HEK293 (cell line): ENCODE data around the gene ZNF684.
A peak's percentile ranks its signal among the peaks of the same experiment; 100 is the strongest.

Experiments
- AEBP2 ChIP-seq: fragments of 450-650 bp; formaldehyde crosslinking; IDR thresholded peaks from 2 replicates; pipeline ENCODE4 v1.5.1; 2016; ENCODE audit warnings: missing biosample characterization, missing genetic modification characterization, borderline replicate concordance
- KLF9 ChIP-seq: fragments of 450-650 bp; formaldehyde crosslinking; IDR thresholded peaks from 2 replicates; pipeline ENCODE4 v1.5.1; 2016; ENCODE audit warnings: missing biosample characterization, missing genetic modification characterization, low read depth
- PRDM4 ChIP-seq: fragments of 450-650 bp; formaldehyde crosslinking; IDR thresholded peaks from 2 replicates; pipeline ENCODE4 v1.5.1; 2017; ENCODE audit warnings: missing biosample characterization, missing genetic modification characterization
- PRDM6 ChIP-seq: fragments of 450-650 bp; formaldehyde crosslinking; IDR thresholded peaks from 2 replicates; pipeline ENCODE4 v1.5.1; 2017; ENCODE audit warnings: missing biosample characterization, missing genetic modification characterization
- SP2 ChIP-seq: fragments of 450-650 bp; formaldehyde crosslinking; IDR thresholded peaks from 2 replicates; pipeline ENCODE4 v1.5.1; 2016; ENCODE audit warnings: missing biosample characterization, missing genetic modification characterization
- ZBTB48 ChIP-seq: fragments of 450-650 bp; formaldehyde crosslinking; IDR thresholded peaks from 2 replicates; pipeline ENCODE4 v1.5.1; 2016; ENCODE audit warnings: missing biosample characterization, missing genetic modification characterization
- ZBTB7A ChIP-seq: fragments of 450-650 bp; formaldehyde crosslinking; IDR thresholded peaks from 2 replicates; pipeline ENCODE4 v1.5.1; 2016; ENCODE audit warnings: low read depth, missing biosample characterization, missing genetic modification characterization
- ZFP3 ChIP-seq: fragments of 450-650 bp; formaldehyde crosslinking; IDR thresholded peaks from 2 replicates; pipeline ENCODE4 v1.5.1; 2016; ENCODE audit warnings: low read depth, missing biosample characterization, missing genetic modification characterization
- ZFP37 ChIP-seq: fragments of 450-650 bp; formaldehyde crosslinking; IDR thresholded peaks from 2 replicates; pipeline ENCODE4 v1.5.1; 2016; ENCODE audit warnings: missing biosample characterization, missing genetic modification characterization
- ZFP41 ChIP-seq: fragments of 450-650 bp; formaldehyde crosslinking; IDR thresholded peaks from 2 replicates; pipeline ENCODE4 v1.5.1; 2016; ENCODE audit warnings: missing biosample characterization, missing genetic modification characterization, borderline replicate concordance
- ZNF133 ChIP-seq: fragments of 450-650 bp; formaldehyde crosslinking; IDR thresholded peaks from 2 replicates; pipeline ENCODE4 v1.5.1; 2016; ENCODE audit warnings: missing biosample characterization, missing genetic modification characterization
- ZNF140 ChIP-seq: fragments of 450-650 bp; formaldehyde crosslinking; IDR thresholded peaks from 2 replicates; pipeline ENCODE4 v1.5.1; 2016; ENCODE audit warnings: missing biosample characterization, missing genetic modification characterization
- ZNF2 ChIP-seq: fragments of 450-650 bp; formaldehyde crosslinking; IDR thresholded peaks from 2 replicates; pipeline ENCODE4 v1.5.1; 2016; ENCODE audit warnings: missing biosample characterization, missing genetic modification characterization
- ZNF214 ChIP-seq: fragments of 450-650 bp; formaldehyde crosslinking; IDR thresholded peaks from 2 replicates; pipeline ENCODE4 v1.5.1; 2017; ENCODE audit warnings: missing biosample characterization, mild to moderate bottlenecking, missing genetic modification characterization, borderline replicate concordance
- ZNF23 ChIP-seq: fragments of 450-650 bp; formaldehyde crosslinking; IDR thresholded peaks from 2 replicates; pipeline ENCODE4 v1.5.1; 2016; ENCODE audit warnings: missing biosample characterization, missing genetic modification characterization, borderline replicate concordance
- ZNF239 ChIP-seq: fragments of 450-650 bp; formaldehyde crosslinking; IDR thresholded peaks from 2 replicates; pipeline ENCODE4 v1.5.1; 2016; ENCODE audit warnings: missing biosample characterization, missing genetic modification characterization
- ZNF280D ChIP-seq: fragments of 450-650 bp; formaldehyde crosslinking; IDR thresholded peaks from 2 replicates; pipeline ENCODE4 v1.5.1; 2016; ENCODE audit warnings: missing biosample characterization, missing genetic modification characterization
- ZNF292 ChIP-seq: fragments of 450-650 bp; formaldehyde crosslinking; IDR thresholded peaks from 2 replicates; pipeline ENCODE4 v1.5.1; 2016; ENCODE audit warnings: low read depth, missing biosample characterization, missing genetic modification characterization, borderline replicate concordance
- ZNF324 ChIP-seq: fragments of 450-650 bp; formaldehyde crosslinking; IDR thresholded peaks from 2 replicates; pipeline ENCODE4 v1.5.1; 2016; ENCODE audit warnings: missing biosample characterization, missing genetic modification characterization
- ZNF362 ChIP-seq: fragments of 450-650 bp; formaldehyde crosslinking; IDR thresholded peaks from 2 replicates; pipeline ENCODE4 v1.5.1; 2016; ENCODE audit warnings: missing biosample characterization, missing genetic modification characterization
- ZNF391 ChIP-seq: fragments of 450-650 bp; formaldehyde crosslinking; IDR thresholded peaks from 2 replicates; pipeline ENCODE4 v1.5.1; 2016; ENCODE audit warnings: low read depth, missing biosample characterization, missing genetic modification characterization, borderline replicate concordance
- ZNF48 ChIP-seq: fragments of 450-650 bp; formaldehyde crosslinking; IDR thresholded peaks from 2 replicates; pipeline ENCODE4 v1.5.1; 2016; ENCODE audit warnings: missing biosample characterization, missing genetic modification characterization
- ZNF513 ChIP-seq: fragments of 450-650 bp; IDR thresholded peaks from 2 replicates; pipeline ENCODE4 v1.5.1; 2018; ENCODE audit warnings: missing biosample characterization, missing genetic modification characterization
- ZNF571 ChIP-seq: fragments of 450-650 bp; formaldehyde crosslinking; IDR thresholded peaks from 2 replicates; pipeline ENCODE4 v1.5.0; 2017; ENCODE audit warnings: missing biosample characterization, missing genetic modification characterization
- ZNF600 ChIP-seq: fragments of 450-650 bp; formaldehyde crosslinking; IDR thresholded peaks from 2 replicates; pipeline ENCODE4 v1.5.1; 2016; ENCODE audit warnings: missing biosample characterization, missing genetic modification characterization
- ZNF624 ChIP-seq: fragments of 450-650 bp; formaldehyde crosslinking; IDR thresholded peaks from 2 replicates; pipeline ENCODE4 v1.5.1; 2017; ENCODE audit warnings: missing biosample characterization, missing genetic modification characterization
- ZNF626 ChIP-seq: fragments of 450-650 bp; sonication (Bioruptor Pico); formaldehyde crosslinking; IDR thresholded peaks from 2 replicates; pipeline ENCODE4 v1.5.1; 2018; ENCODE audit warnings: missing biosample characterization, missing genetic modification characterization, inconsistent platforms
- ZNF791 ChIP-seq: fragments of 450-650 bp; formaldehyde crosslinking; IDR thresholded peaks from 2 replicates; pipeline ENCODE4 v1.5.1; 2016; ENCODE audit warnings: missing biosample characterization, missing genetic modification characterization

The ZNF684 gene

GRCh38 chr1:40508375-40509341 lies 22.8 kb upstream of the ZNF684 start, which contains the start of gene EXO5 (continued):
- TF ChIP-seq ZNF214 (tag by site-specific recombination) (no peak), ZNF133 (tag by site-specific recombination) (no peak), ZNF140 (tag by site-specific recombination) (no peak), ZNF571 (no peak), ZNF624 (tag by site-specific recombination) (no peak), ZFP41 (tag by site-specific recombination) (no peak), ZNF23 (tag by site-specific recombination) (no peak), ZNF513 (no peak), ZNF239 (no peak), ZNF324 (tag by site-specific recombination) (peak; percentile 80), ZNF600 (tag by site-specific recombination) (peak; percentile 73), ZNF391 (tag by site-specific recombination) (peak; percentile 12; the same call in 1 of the 2 replicates), ZNF292 (tag by site-specific recombination) (no peak), ZFP37 (tag by site-specific recombination) (peak; percentile 86), ZNF362 (tag by site-specific recombination) (peak; percentile 83), ZNF791 (tag by site-specific recombination) (no peak), PRDM6 (tag by site-specific recombination) (no peak), PRDM4 (tag by site-specific recombination) (0 out of 2 replicates have a peak, but pooled peaks have one; percentile 19), ZNF2 (tag by site-specific recombination) (peak; percentile 57), ZNF280D (tag by site-specific recombination) (peak; percentile 78; the same call in 1 of the 2 replicates), AEBP2 (tag by site-specific recombination) (no peak), SP2 (peak; percentile 74), ZNF48 (tag by site-specific recombination) (no peak), ZBTB7A (tag by site-specific recombination) (no peak), ZFP3 (no peak), ZNF626 (no peak), ZBTB48 (peak; percentile 97), KLF9 (tag by site-specific recombination) (peak; percentile 85)
